ENCODE measurements around the gene PTPRT.

Gene PTPRT

DNA sequence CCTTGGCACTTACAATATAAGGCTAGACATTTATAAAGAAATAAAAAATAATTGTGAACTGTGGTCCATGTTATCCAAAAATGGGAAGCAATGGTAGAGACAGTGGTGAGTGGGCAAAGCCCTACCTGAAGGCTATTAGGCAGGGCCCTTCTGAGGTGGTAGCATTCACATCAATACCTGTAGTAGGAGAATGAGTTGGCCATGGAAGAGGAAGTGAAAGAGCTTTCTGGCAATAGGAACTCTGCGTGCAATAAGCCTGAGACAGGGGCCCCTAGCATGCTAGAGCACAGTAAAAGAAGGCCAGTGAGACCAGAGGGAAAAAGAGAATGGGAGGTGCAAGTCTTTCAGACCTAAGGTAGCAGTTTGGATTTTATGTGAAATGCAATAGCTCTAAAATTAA, 754.5 kb downstream of the PTPRT start:
- no peaks in the 10 kb centered on the region for H3K27me3 ChIP-seq (ENCODE audit: control insufficient read depth in 1 of 2, insufficient read depth in 2 of 2, low read length in 2 of 2)
- no peak overlapping the region for H3K9ac ChIP-seq (ENCODE audit: low read depth in 1 of 2, low read length in 2 of 2)
- no peaks in the 10 kb centered on the region for H3K36me3 ChIP-seq (ENCODE audit: control insufficient read depth in 1 of 2, insufficient read depth in 2 of 2, low read length in 2 of 2)
- H3K27ac ChIP-seq (ENCODE audit: low read depth, low read length), result no peak overlapping the region
- no peaks in the 10 kb centered on the region for H3K9me3 ChIP-seq (ENCODE audit: control insufficient read depth in 1 of 2, low read length in 2 of 2)
- no peak overlapping the region for H3K4me3 ChIP-seq (ENCODE audit: low read depth in 1 of 2, low read length in 2 of 2)
- no peaks in the 10 kb centered on the region for H3K4me1 ChIP-seq (ENCODE audit: control insufficient read depth in 1 of 2, insufficient read depth in 2 of 2, low read length in 2 of 2)

DNA sequence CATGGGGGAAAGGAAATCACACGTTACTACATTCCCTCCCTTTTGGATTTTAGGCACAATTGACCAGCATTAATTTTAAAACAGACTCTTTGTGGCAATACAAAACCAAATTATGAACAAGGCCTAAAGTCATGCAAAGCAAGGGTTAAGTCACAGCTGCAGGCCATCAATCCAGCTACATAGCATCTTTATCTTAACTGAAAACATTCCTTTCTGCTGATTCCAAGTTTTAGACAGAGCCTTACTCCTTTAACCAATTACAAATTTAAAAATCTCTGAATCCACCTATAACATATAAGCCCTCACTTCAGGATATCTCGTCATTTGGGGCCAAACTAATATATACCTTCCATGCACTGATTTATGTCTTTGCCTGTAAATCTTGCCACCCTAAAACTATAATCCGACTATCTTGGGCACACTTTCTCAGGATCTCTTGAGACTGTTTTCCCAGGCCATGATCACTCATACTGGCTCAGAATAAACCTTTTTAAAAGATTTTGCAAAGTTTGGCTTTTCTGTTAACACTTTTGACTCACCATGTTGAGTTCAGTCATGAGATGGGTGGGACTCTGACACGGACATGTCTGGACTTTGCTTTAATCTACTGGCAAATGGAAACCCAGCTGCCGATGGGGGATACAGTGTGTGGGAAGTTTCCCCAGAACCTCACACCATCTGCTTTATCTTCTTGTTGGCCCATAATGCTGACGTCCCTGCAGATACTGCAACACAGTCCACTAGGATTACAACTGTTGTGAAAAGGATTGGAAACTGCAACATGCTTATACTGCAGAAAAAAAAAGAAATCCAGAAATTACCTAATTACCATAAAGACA, 757.0 kb downstream of the PTPRT start:
- Histone ChIP-seq H3K9ac (ENCODE audit: low read depth in 1 of 2, low read length in 2 of 2) (no peak overlapping the region), H3K4me1 (ENCODE audit: control insufficient read depth in 1 of 2, insufficient read depth in 2 of 2, low read length in 2 of 2) (no peaks in the 10 kb centered on the region), H3K27ac (ENCODE audit: low read depth, low read length) (no peak overlapping the region), H3K9me3 (ENCODE audit: control insufficient read depth in 1 of 2, low read length in 2 of 2) (no peaks in the 10 kb centered on the region), H3K36me3 (ENCODE audit: control insufficient read depth in 1 of 2, insufficient read depth in 2 of 2, low read length in 2 of 2) (no peaks in the 10 kb centered on the region), H3K4me3 (ENCODE audit: low read depth in 1 of 2, low read length in 2 of 2) (no peak overlapping the region), H3K27me3 (ENCODE audit: control insufficient read depth in 1 of 2, insufficient read depth in 2 of 2, low read length in 2 of 2) (no peaks in the 10 kb centered on the region)

DNA sequence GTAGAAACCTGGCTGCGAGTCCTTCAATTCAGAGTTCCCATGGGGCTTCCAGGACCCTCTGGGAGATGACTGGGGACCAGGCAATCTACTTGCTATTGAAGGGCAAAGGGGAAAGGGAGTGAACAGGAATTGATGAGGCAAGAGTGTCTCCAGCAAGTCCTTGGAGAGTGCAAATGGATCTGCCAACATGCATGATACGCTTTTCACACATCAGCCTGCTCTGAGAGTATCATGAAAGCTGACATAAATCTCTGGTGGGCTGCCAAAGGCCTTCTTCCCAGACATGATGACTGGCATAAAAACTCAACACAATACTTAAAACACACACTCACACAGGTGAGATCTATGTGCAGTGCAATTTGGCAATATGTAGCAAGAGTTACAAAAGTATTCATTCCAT, 759.1 kb downstream of the PTPRT start:
- Histone ChIP-seq H3K4me1 (ENCODE audit: control insufficient read depth in 1 of 2, insufficient read depth in 2 of 2, low read length in 2 of 2) (no peaks in the 10 kb centered on the region), H3K4me3 (ENCODE audit: low read depth in 1 of 2, low read length in 2 of 2) (no peak overlapping the region), H3K9me3 (ENCODE audit: control insufficient read depth in 1 of 2, low read length in 2 of 2) (no peaks in the 10 kb centered on the region), H3K36me3 (ENCODE audit: control insufficient read depth in 1 of 2, insufficient read depth in 2 of 2, low read length in 2 of 2) (no peaks in the 10 kb centered on the region), H3K27me3 (ENCODE audit: control insufficient read depth in 1 of 2, insufficient read depth in 2 of 2, low read length in 2 of 2) (no peaks in the 10 kb centered on the region), H3K9ac (ENCODE audit: low read depth in 1 of 2, low read length in 2 of 2) (no peak overlapping the region), H3K27ac (ENCODE audit: low read depth, low read length) (no peak overlapping the region)

DNA sequence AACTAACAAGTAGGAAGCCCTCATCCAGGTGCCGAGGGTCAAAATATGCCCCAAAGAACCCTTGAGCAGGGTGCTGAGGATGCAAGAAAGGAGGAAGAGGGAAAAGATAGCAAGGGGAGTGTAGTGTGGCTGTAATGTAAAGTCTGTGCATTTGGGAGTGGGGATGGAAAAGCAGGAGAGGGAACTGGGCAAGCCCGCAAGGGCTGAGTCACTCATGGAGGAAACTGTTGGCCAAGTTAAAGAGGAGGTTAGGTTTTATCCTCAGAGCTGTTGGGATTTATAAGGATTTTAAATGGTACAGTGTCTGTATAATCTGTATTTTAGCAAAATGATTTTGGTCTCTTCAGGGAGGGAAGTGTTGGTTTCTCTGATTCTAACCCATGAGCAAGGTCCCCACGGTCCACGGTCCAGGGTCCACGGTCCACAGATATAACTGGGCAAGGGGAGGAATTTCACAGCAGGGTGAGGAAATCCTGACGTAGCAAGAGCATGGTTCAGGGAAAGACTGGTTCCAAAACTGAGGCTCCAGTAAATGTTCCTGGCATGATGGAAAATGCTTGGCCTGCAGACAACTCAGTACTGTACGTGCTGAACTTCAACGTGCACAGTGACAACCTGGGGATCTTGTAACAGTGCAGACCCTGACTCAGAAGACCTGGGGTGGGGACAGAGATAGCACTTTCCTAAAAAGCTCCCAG, 759.8 kb downstream of the PTPRT start:
- H3K9me3 ChIP-seq (ENCODE audit: control insufficient read depth in 1 of 2, low read length in 2 of 2), result no peaks in the 10 kb centered on the region
- no peaks in the 10 kb centered on the region for H3K27me3 ChIP-seq (ENCODE audit: control insufficient read depth in 1 of 2, insufficient read depth in 2 of 2, low read length in 2 of 2)
- H3K9ac ChIP-seq (ENCODE audit: low read depth in 1 of 2, low read length in 2 of 2), result no peak overlapping the region
- H3K4me3 ChIP-seq (ENCODE audit: low read depth in 1 of 2, low read length in 2 of 2), result no peak overlapping the region
- no peak overlapping the region for H3K27ac ChIP-seq (ENCODE audit: low read depth, low read length)
- H3K36me3 ChIP-seq (ENCODE audit: control insufficient read depth in 1 of 2, insufficient read depth in 2 of 2, low read length in 2 of 2), result no peaks in the 10 kb centered on the region
- H3K4me1 ChIP-seq (ENCODE audit: control insufficient read depth in 1 of 2, insufficient read depth in 2 of 2, low read length in 2 of 2), result no peaks in the 10 kb centered on the region

DNA sequence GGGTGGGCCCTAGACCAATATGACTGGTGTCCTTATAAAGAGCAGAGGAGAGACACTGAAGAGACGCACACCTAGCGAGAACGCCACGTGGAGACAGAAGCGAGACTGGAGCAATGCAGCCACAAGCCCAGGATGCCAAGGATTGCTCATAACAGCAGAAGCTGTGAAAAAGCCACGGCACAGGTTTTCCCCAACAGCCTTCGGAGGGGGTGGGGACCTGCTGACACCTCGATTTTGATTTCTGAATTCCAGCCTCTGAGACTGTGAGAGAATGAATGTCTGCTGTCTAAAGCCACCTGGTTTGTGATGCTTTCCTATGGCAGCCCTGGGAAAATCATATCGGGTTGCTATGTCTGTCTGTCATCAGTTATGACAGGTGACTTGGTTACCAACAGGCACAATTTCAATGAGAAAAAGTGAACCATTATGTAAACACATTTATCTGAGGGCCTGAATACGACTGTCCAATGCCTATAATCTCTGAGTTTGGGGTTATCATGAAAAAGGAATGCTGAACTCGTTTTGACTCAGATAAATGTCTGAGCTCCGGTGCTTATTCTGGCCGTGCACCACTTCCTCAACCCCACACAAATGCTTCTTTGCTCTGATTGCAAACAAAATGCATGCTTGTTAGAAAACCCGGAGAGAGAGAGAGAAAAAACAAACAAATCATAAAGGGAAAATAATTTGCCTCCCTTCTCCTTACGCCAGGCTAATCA, 769.7 kb downstream of the PTPRT start:
- H3K27me3 ChIP-seq (ENCODE audit: control insufficient read depth in 1 of 2, insufficient read depth in 2 of 2, low read length in 2 of 2), result no peaks in the 10 kb centered on the region
- H3K36me3 ChIP-seq (ENCODE audit: control insufficient read depth in 1 of 2, insufficient read depth in 2 of 2, low read length in 2 of 2), result no peaks in the 10 kb centered on the region
- H3K27ac ChIP-seq (ENCODE audit: low read depth, low read length), result no peak overlapping the region
- no peaks in the 10 kb centered on the region for H3K4me1 ChIP-seq (ENCODE audit: control insufficient read depth in 1 of 2, insufficient read depth in 2 of 2, low read length in 2 of 2)
- H3K9me3 ChIP-seq (ENCODE audit: control insufficient read depth in 1 of 2, low read length in 2 of 2), result no peaks in the 10 kb centered on the region
- H3K9ac ChIP-seq (ENCODE audit: low read depth in 1 of 2, low read length in 2 of 2), result no peak overlapping the region
- H3K4me3 ChIP-seq (ENCODE audit: low read depth in 1 of 2, low read length in 2 of 2), result no peak overlapping the region

DNA sequence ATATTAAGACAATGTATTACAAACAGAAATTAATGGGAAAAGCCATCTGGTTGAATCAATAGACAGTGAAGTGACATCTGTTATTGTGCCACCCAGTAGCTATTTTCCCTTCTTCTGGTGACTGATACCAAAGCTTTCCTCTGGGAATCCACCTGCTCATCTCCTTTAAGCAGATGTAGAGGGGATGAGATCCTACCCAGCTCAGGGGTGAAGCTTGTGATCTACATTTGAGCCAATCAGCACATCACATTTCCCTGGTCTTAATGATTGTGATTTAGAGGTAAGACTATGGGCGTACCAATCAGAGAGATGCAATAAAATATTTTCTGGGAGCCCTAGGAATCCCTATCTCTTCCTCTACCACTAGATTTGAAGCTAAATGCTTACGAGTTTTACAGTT, 782.9 kb downstream of the PTPRT start:
- Histone ChIP-seq H3K4me3 (ENCODE audit: low read depth in 1 of 2, low read length in 2 of 2) (no peak overlapping the region), H3K9me3 (ENCODE audit: control insufficient read depth in 1 of 2, low read length in 2 of 2) (no peaks in the 10 kb centered on the region), H3K27me3 (ENCODE audit: control insufficient read depth in 1 of 2, insufficient read depth in 2 of 2, low read length in 2 of 2) (no peaks in the 10 kb centered on the region), H3K4me1 (ENCODE audit: control insufficient read depth in 1 of 2, insufficient read depth in 2 of 2, low read length in 2 of 2) (no peaks in the 10 kb centered on the region), H3K36me3 (ENCODE audit: control insufficient read depth in 1 of 2, insufficient read depth in 2 of 2, low read length in 2 of 2) (no peaks in the 10 kb centered on the region), H3K9ac (ENCODE audit: low read depth in 1 of 2, low read length in 2 of 2) (no peak overlapping the region), H3K27ac (ENCODE audit: low read depth, low read length) (no peak overlapping the region)

DNA sequence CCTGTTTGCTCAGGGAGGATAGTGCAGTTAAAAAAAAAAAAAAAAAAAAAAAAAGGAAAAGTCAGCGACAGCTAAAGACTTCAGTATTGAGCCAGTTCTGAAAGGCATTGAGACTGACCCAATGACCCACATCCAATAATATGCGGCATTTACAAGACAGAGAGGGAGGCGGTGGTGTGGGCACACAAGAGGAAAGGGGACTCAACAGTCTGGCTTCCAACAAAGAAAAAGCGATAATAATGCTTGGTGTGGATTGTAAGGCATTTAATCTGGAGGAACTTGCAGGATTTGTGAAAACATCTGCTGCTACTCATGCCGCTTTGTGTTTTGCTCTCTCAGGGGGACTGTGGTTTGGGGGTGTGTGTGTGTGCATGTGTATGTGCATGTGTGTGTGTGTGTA, 787.3 kb downstream of the PTPRT start:
- H3K4me3 ChIP-seq (ENCODE audit: low read depth in 1 of 2, low read length in 2 of 2), result no peak overlapping the region
- no peaks in the 10 kb centered on the region for H3K4me1 ChIP-seq (ENCODE audit: control insufficient read depth in 1 of 2, insufficient read depth in 2 of 2, low read length in 2 of 2)
- no peaks in the 10 kb centered on the region for H3K9me3 ChIP-seq (ENCODE audit: control insufficient read depth in 1 of 2, low read length in 2 of 2)
- no peaks in the 10 kb centered on the region for H3K27me3 ChIP-seq (ENCODE audit: control insufficient read depth in 1 of 2, insufficient read depth in 2 of 2, low read length in 2 of 2)
- no peak overlapping the region for H3K27ac ChIP-seq (ENCODE audit: low read depth, low read length)
- no peak overlapping the region for H3K9ac ChIP-seq (ENCODE audit: low read depth in 1 of 2, low read length in 2 of 2)
- no peaks in the 10 kb centered on the region for H3K36me3 ChIP-seq (ENCODE audit: control insufficient read depth in 1 of 2, insufficient read depth in 2 of 2, low read length in 2 of 2)

DNA sequence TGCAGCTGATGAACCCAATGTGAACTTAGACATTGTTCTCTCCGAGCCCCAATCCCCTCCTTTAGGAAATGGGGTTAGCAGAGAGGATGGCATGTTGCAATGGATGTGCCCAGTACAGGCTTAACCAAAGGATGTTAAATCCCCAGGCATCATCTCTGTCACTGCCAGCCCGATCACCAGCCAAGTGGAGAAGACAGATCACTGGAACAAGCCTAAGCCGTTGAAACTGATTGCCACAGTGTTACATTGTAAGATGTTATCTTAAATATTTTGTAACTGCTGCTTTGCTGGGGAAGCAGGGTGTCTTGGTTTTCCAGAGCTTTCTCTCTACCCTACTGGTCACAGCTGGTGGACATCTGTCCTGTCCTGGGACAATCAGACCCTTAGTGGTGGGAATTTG, 788.1 kb downstream of the PTPRT start:
- H3K4me3 ChIP-seq (ENCODE audit: low read depth in 1 of 2, low read length in 2 of 2), result no peak overlapping the region
- no peaks in the 10 kb centered on the region for H3K9me3 ChIP-seq (ENCODE audit: control insufficient read depth in 1 of 2, low read length in 2 of 2)
- no peaks in the 10 kb centered on the region for H3K27me3 ChIP-seq (ENCODE audit: control insufficient read depth in 1 of 2, insufficient read depth in 2 of 2, low read length in 2 of 2)
- no peak overlapping the region for H3K27ac ChIP-seq (ENCODE audit: low read depth, low read length)
- no peaks in the 10 kb centered on the region for H3K36me3 ChIP-seq (ENCODE audit: control insufficient read depth in 1 of 2, insufficient read depth in 2 of 2, low read length in 2 of 2)
- no peak overlapping the region for H3K9ac ChIP-seq (ENCODE audit: low read depth in 1 of 2, low read length in 2 of 2)
- no peaks in the 10 kb centered on the region for H3K4me1 ChIP-seq (ENCODE audit: control insufficient read depth in 1 of 2, insufficient read depth in 2 of 2, low read length in 2 of 2)

DNA sequence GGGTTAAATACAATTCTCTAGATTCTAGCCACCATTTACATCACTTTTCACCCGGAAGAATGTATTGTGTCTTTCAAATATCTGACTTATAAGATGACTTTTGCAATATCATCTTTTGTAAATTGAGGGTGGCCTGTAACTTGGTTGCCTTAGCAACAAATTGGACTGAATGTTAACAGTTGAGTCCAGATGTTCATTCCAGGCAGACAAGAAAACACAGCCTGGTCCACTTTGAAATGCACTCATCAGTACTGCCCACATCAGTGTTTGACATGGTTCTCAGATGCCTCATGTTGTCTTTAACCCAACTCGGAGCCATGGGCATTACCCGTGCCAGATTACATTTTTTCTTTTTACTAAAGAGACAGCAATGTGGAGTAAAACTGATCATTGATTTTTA, 789.9 kb downstream of the PTPRT start:
- no peaks in the 10 kb centered on the region for H3K9me3 ChIP-seq (ENCODE audit: control insufficient read depth in 1 of 2, low read length in 2 of 2)
- H3K9ac ChIP-seq (ENCODE audit: low read depth in 1 of 2, low read length in 2 of 2), result no peak overlapping the region
- H3K4me3 ChIP-seq (ENCODE audit: low read depth in 1 of 2, low read length in 2 of 2), result no peak overlapping the region
- no peak overlapping the region for H3K27ac ChIP-seq (ENCODE audit: low read depth, low read length)
- no peaks in the 10 kb centered on the region for H3K4me1 ChIP-seq (ENCODE audit: control insufficient read depth in 1 of 2, insufficient read depth in 2 of 2, low read length in 2 of 2)
- H3K27me3 ChIP-seq (ENCODE audit: control insufficient read depth in 1 of 2, insufficient read depth in 2 of 2, low read length in 2 of 2), result no peaks in the 10 kb centered on the region
- H3K36me3 ChIP-seq (ENCODE audit: control insufficient read depth in 1 of 2, insufficient read depth in 2 of 2, low read length in 2 of 2), result no peaks in the 10 kb centered on the region

DNA sequence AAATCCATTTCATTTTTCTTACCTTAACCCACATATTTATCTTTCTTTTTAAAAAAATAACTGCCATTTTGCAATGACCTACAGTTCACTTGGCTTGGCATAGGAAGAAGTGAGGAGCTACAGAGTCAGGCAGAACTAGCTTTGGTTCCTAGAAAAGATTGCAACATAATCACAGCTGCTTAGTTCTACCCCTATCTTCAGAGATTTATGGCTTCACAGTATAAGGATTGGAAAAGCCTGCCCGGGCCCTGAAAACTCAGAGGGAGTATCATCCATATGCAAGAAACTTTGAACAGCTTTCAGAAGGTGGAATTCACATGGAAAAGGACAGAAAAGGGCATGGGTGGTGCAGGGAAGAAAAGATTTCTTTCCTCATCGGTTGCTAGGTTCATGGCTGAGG, 797.3 kb downstream of the PTPRT start:
- no peaks in the 10 kb centered on the region for H3K27me3 ChIP-seq (ENCODE audit: control insufficient read depth in 1 of 2, insufficient read depth in 2 of 2, low read length in 2 of 2)
- no peak overlapping the region for H3K9ac ChIP-seq (ENCODE audit: low read depth in 1 of 2, low read length in 2 of 2)
- H3K9me3 ChIP-seq (ENCODE audit: control insufficient read depth in 1 of 2, low read length in 2 of 2), result no peaks in the 10 kb centered on the region
- H3K4me1 ChIP-seq (ENCODE audit: control insufficient read depth in 1 of 2, insufficient read depth in 2 of 2, low read length in 2 of 2), result no peaks in the 10 kb centered on the region
- no peak overlapping the region for H3K27ac ChIP-seq (ENCODE audit: low read depth, low read length)
- H3K36me3 ChIP-seq (ENCODE audit: control insufficient read depth in 1 of 2, insufficient read depth in 2 of 2, low read length in 2 of 2), result no peaks in the 10 kb centered on the region
- H3K4me3 ChIP-seq (ENCODE audit: low read depth in 1 of 2, low read length in 2 of 2), result no peak overlapping the region

All from duodenal mucosa (tissue), 2 donors.